HG03064 (cell line): Measurements from ENCODE around the gene LRIG2.
"Not testable (repeated sequence)": the region's sequence is repeated elsewhere in the genome, so short reads cannot be mapped to it uniquely, and the experiment has no call there.

Source experiments
- ATAC-seq: cut with Tn5 transposase; IDR thresholded peaks from one replicate; pipeline ENCODE4 v1.9.1; 2021; ENCODE audit warnings: low read depth; ENCODE audit not compliant: unreplicated experiment

LRIG2 gene, protein sequence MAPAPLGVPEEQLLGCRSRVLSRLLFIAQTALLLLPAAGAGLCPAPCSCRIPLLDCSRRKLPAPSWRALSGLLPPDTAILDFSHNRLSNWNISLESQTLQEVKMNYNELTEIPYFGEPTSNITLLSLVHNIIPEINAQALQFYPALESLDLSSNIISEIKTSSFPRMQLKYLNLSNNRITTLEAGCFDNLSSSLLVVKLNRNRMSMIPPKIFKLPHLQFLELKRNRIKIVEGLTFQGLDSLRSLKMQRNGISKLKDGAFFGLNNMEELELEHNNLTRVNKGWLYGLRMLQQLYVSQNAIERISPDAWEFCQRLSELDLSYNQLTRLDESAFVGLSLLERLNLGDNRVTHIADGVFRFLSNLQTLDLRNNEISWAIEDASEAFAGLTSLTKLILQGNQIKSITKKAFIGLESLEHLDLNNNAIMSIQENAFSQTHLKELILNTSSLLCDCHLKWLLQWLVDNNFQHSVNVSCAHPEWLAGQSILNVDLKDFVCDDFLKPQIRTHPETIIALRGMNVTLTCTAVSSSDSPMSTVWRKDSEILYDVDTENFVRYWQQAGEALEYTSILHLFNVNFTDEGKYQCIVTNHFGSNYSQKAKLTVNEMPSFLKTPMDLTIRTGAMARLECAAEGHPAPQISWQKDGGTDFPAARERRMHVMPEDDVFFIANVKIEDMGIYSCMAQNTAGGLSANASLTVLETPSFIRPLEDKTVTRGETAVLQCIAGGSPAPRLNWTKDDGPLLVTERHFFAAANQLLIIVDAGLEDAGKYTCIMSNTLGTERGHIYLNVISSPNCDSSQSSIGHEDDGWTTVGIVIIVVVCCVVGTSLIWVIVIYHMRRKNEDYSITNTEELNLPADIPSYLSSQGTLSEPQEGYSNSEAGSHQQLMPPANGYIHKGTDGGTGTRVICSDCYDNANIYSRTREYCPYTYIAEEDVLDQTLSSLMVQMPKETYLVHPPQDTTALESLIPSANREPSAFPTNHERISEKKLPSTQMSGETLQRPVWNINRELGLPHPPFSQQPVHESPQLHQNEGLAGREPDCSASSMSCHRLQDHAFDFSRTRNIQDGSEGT

DNA sequence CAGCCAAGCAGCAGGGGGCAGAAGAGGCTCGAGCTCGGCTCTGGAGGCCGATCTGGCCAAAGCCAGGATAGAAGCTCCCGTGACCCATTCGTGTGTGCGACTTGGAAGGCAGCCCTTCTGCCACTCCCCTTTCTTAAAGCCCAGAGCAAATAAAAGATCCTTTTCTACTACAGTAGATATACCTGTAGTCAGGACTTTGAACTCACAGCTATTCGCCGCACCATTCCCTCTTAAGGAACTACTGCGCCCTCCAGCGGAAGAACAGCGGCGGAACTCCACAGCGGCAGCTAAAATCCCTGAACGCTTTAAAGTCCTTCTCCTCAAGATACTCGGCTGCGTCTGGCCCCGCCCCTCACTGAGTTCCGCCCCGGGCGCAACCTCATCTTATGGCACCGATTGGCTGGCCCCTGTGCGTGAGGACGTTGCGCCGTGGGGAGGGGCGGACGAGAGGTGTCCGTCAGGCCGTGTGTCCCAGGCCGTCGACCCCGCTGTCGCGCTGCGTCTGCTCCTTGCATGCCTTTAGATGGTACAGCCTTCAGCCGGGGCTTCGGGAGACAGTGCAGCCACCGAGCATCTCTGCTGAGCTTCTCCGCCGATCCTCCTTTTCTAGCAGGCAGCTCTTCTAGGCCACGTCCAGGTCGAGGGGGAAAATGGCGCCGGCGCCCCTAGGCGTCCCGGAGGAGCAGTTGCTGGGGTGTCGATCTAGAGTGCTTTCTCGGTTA is at the start of gene LRIG2:
LRIG2 (plus strand) TSS at position 442 of the 722 bp plus-strand sequence; CDS start at position 651, 209 bp downstream.
- peak; percentile 98 for ATAC-seq

DNA sequence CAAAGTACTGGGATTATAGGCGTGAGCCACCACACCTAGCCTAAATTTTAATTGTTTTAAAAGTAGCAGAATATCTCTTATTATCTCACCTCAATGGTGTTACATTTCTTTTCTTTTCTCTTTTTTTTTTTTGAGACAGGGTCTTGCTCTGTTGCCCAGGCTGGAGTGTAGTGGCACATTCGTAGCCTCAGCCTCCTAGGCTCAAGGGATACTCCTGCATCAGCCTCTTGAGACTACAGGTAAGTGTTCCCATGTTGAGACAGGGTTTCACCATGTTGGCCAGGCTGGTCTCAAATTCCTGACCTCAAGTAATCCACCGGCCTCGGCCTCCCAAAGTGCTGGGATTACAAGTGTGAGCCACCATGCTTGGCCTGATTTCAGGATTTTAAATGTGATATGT is 49.7 kb upstream of the LRIG2 start:
- ATAC-seq, result not testable (repeated sequence)

DNA sequence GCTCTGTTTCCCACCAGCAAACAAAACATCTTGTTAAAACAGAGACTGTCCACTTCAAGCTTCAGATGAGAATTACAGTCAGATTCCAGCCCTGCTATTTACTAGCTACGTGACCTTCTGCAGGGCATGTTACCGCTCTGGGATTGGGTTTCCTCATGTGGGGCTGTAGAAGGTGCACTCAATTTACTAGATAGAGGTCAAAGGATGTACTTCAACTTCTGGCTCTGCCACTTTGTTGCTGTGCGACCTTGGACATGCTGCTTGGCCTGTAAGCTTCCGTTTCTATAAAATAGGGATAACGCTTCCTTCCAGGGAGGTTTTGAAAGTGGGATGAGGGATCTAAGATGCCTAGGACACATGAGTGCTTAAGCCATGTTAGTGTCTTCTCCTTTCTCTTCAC is 46.0 kb upstream of the LRIG2 start:
- no peak for ATAC-seq

DNA sequence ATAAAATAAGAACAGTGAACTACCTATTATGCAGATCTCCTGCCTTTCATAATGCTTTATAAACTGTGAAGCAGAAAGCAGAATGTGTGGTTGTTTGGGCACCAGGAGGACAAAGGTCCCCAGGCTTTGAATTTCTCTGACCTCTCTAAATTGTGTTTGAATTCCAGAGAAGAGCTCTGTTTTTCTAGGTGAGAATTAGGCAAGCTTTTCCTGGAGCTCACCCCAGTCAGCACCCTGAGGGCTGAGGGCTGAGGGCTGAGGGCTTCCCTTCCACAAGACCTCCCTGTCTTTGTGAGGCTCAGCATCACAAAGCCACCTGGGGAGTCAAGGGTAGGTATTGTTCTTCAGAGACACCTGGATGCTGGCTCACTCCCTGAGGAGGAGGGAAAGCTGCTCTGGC is 45.5 kb upstream of the LRIG2 start:
- no peak for ATAC-seq

DNA sequence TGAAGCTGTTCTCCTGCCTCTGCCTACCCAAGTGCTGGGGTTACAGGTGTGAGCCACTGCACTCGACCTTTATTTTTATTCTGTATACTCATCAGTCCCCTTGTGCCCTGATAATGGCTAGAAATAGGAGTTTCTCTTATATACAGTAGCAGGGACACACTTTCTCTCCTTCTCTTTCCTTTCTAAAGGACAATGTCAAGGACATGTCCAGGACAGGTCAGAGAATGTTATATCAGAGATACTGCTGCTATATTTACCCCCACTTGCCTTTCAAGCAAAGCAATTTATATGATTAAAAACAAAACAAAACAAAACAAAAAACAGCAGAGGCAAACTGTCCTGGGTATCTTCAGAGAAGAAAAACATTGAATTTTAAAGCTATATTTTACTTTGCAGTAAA is 43.2 kb upstream of the LRIG2 start:
- ATAC-seq, result no peak

DNA sequence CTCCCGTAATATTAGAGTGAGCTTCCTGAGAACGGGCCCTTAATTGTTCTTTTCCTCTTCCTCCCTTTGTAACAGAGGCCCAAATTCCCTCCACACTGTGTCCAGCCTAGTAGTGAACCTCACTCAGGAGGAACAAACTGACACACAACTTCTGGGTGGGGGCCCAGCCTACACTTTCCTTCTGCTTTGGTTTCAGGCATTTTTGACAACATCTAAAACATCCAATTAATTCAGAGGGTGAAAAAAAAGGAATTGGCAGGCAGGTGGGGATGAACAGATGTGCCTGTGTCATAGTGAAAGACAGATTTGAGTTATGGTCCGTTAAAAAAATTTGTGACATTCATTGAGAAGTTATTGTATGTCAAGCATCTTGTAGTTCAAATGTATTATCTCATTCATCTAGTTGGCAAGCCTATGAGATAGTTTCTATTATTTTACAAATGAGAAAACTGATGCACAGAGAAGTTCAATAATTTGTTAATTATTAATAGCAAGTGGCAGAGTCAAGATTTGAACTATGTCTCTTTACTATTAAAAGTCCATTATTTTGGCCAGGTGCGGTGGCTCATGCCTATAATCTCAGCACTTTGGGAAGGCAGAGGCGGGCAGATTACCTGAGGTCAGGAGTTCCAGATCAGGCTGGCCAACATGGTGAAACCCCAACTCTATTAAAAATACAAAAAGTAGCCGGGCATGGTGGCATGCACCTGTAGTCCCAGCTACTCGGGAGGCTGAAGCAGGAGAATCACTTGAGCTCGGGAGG is 41.6 kb upstream of the LRIG2 start:
- ATAC-seq, result no peak

DNA sequence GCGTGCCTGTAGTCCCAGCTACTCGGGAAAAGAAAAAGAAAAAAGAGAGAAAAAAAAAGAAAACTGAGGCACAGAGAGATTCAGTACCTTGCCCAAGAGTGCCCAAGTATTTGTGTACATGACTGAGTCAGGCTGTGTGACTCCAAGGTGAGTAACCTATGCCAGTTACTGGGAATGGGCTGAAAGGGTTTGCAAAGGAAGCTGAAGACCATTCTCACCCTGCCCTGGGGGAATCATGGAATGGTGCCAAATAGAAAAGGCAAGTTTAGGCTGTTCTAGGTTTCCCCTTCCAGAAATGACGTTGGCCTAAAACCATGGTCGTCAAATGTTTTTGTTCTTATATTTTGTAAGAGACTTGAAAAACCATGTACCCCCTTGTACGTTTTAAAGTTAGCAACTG is 37.9 kb upstream of the LRIG2 start:
- ATAC-seq, result no peak

DNA sequence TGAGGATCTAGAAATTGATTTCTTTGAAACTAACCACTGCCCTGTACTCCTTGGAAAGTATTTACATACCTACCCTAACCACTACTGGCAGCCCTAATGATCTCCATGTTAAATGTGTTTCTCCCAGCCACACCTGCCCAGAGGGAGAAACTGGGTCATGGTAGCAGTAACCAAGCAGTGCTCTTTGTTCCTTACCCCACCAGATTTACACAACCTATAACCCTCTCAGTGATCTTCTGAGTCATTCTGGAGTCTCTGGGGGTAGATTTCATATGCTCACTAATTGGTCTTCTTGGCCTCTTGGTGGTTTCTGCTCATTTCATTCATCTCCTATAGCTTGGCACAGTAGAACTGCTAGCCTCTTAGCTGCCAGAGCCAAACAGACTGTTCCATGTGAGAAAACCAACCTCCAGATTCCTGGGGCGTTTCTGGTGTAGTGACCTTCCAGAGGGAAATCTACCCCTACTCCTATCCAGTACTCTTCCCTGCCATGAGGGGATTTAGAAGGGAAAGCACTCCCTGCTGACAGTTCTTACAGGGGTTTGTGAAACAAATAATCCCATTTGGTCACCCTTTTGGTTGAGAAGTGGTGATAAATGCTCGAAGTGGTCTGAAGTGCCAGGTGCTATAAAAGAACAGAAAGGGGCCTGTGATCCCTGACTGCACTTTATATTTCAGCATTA is 36.2 kb upstream of the LRIG2 start:
- no peak for ATAC-seq

DNA sequence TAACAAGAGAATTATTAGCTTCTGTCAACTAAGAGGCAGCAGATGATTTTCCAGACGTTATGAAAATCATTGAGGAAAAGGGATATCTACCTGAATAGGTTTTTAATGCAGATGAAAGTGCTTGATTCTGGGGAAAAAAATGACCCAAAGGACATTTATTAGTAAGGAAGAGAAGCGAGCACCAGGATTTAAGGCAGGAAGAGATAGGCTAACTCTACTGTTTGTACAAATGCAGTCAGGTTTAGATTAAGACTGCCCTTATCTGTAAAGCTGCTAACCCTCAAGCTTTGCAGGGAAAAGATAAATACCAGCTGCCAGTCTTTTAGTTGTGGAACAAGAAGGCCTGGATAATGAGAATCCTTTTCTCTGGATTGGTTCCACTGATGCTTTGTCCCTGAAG is 33.0 kb upstream of the LRIG2 start:
- ATAC-seq, result no peak

DNA sequence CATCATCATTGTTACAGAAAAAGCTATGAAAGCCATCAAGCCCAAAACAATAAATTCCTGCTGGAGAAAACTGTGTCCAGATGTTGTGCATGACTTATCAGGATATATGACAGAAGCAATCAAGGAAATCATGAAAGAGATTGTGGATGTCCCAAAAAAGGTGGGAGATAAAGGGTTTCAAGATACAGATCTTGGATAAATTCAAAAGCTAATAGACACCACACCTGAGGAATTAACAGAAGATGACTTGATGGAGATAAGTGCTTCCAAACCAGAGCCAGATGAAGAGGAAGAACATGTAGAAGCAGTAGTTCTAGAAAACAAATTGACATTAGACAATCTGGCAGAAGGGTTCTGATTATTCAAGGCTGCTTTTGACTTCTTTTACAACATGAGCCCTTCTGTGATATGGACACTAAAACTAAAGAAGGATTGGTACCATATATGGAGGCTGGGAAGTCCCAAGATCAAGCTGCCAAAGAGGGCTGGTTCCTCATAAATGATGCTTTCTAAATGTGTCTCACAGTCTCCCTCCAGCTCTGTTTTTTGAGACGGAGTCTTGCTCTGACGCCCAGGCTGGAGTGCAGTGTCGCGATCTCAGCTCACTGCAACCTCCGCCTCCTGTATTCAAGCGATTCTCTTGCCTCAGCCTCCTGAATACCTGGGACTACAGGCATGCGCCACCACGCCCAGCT is 32.1 kb upstream of the LRIG2 start:
- ATAC-seq, result no peak

DNA sequence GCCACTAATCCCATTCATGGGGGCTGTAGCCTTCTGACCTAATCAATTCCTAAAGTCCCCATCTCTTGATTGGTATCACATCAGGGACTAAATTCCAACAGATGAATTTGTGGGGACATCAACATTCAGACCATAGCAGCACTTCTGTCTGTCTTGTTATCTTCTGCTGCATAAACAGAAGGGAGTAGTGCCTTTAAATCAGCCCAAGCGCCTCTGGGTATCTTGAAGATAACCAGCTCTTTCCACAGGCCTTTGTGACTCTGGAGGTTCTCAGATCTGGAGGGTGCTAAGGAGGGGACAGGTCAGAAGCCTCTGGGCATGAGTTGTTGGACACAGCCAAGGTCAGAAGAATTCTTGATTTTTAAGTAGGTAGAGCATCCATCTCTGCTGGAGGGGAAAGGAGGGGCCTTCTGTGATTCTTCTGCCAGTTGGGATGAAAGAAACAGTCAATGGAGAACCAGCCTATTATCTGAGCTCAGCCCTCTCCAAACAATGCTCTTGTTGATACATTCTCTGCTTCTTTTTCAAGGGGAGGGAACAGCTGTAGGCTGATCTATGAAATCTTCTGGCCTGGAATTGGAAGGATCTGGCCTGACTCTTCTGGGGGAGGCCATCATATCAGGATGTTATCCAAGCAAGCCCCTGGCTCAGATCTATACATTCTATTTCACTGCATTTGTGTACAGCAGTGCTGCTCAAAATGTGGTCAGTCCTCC is 31.3 kb upstream of the LRIG2 start:
- ATAC-seq, result no peak

DNA sequence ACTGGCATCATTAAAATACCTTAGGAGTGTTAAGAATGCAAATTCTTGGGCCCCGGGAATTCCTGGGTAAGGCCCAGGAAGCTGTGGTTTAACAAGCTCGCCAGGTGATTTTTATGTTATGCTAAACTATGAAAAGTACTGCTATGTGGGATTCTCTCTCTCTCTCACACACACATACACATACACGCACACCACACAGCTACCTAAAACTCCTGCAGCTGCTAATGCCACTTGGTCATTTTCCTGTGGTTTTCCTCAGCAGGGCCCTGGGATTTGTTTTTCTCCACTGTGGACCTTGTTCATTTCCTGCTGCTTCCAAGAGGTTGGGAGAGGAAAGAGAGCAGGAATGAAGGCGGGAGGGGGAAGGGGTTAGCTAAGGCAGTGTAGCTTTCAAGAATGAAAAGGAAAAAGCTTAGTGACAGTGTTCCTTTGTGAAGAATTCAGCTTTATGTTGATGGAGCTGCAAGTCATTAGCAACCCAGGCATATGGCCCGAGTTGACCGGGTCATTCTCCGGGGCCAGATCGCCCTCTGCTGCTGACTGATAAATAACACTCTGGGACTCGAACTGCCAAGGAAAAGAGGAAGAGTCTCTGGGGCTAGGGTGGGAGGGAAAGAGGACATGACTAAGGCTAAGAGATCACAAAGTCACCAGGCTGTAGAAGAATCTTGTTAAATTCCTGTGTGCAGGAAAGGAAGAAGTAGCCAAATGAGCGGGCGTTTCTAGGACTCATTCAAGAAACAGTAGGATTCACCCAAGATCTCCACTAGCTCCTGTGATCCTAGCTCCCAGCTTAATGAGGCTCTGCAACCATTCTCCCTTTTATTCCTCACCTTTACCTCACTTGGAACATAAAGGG is 30.5 kb upstream of the LRIG2 start:
- peak; percentile 74 for ATAC-seq

DNA sequence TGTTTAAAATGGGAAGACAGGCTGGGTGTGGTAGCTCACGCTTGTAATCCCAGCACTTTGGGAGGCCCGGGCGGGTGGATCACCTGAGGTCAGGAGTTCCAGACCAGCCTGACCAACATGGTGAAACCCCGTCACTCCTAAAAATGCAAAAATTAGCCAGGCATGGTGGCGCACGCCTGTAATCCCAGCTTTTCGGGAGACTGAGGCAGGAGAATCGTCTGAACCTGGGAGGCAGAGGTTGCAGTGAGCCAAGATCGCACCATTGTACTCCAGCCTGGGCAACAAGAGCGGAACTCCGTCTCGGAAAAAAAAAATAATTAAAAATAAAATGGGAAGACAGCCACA is 29.9 kb upstream of the LRIG2 start:
- ATAC-seq, result not testable (repeated sequence)

DNA sequence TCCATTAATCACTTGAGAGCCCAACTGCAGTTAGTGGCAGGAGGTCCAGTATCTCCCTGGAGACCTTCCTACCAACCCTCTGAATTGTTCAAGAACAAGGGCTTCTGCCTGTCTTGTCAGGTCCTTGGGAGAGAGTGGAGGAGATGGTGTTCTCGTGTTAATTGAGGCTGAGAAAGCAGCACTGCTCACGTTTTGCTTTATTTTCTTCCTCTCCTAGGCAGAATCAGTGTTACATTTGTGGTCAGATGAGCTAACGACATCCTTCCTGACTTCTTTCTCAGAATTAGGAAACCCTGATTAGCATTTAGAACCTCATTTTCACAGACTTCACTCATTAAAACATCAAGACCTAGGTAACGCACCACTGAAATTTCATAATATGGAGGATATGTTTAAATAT is 26.4 kb upstream of the LRIG2 start:
- ATAC-seq, result no peak

DNA sequence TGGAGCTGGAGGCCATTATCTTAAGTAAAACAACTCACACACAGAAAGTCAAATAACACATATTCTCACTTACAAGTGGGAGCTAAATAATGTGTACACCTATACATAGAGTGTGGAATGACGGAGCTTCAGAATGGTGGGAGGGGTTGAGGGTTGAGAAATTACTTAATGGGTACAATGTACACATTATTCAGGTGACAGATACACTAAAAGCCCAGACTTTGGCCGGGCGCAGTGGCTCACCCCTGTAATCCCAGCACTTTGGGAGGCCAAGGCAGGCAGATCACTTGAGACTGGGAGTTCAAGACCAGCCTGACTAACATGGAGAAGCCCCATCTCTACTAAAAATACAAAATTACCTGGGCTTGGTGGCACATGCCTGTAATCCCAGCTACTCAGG is 24.9 kb upstream of the LRIG2 start:
- ATAC-seq, result no peak

DNA sequence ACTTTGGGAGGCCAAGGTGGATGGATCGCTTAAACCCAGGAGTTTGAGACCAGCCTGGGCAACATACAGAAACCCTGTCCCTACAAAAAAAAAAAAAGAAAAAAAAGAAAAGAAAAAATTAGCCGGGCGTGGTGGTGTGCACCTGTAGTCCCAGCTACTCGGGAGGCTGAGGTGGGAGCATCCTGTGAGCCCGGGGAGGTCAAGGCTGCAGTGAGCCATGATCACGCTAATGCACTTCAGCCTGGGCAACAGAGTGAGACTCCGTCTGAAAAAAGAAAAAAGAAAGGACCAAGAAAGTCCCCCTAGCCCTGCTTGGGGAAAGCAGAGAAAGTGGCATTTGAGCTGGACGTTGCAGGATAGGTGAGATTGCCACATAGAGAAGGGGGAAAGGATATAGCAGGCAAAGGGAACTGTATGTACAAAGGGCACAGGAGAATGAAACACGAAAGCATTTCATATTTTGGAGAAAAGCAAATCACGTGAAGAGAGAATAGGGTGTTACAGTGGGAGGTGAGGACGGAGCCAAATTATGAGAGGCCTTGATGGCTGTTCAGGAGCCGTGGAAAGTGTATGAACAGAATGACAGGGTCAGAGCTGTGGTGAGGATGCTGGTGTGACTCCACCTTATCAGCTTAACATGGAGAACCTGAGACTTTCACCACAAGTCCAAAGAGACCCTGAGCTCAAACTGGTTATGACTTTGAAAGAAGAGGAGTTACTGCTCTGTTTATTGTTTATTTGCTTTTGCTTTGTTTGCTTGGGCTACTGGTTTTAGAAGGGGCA is 19.5 kb upstream of the LRIG2 start:
- ATAC-seq, result no peak

DNA sequence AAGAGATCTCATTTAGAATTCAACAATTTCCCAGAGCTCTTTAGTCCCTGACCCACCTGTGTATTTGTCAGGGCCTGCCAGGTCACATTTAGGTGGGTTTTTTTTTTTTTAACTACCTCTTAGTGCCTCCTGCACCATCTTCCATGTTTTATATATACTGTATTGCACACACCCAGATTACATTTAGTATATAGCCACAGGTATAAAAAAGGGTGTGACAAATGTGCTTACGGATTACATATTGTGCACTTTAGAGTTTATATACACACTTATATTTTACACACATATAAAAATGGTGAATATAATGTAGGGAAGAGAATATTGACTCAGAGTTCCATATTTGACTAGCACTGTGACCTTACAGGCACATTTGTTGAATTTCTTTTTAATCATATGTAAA is 17.4 kb upstream of the LRIG2 start:
- no peak for ATAC-seq
